HG02763 (cell line): Measurements from ENCODE around the gene ADM5.

Experiments
- ATAC-seq: cut with Tn5 transposase; IDR thresholded peaks from one replicate; pipeline ENCODE4 v1.9.1; 2021; ENCODE audit warnings: mild to moderate bottlenecking, moderate library complexity; ENCODE audit not compliant: unreplicated experiment

ADM5 gene

GRCh38 chr19:49679771-49680413 lies 9.5 kb upstream of the ADM5 start:
- ATAC-seq = no peak

- ATAC-seq = no peak
Observed at GRCh38 chr19:49680421-49681351, 8.7 kb upstream of the ADM5 start.

GRCh38 chr19:49681830-49682229 lies 7.6 kb upstream of the ADM5 start:
- no peak for ATAC-seq

GRCh38 chr19:49682274-49682673 lies 7.1 kb upstream of the ADM5 start:
- ATAC-seq = no peak

- no peak for ATAC-seq
Observed at GRCh38 chr19:49683814-49684250, 5.6 kb upstream of the ADM5 start.

GRCh38 chr19:49684251-49684982 lies 5.0 kb upstream of the ADM5 start:
- ATAC-seq = no peak

GRCh38 chr19:49684983-49685553 lies 4.3 kb upstream of the ADM5 start:
- no peak for ATAC-seq

GRCh38 chr19:49685845-49686332 lies 3.5 kb upstream of the ADM5 start:
- ATAC-seq = no peak

- ATAC-seq = no peak
Observed at GRCh38 chr19:49686503-49687088, 2.8 kb upstream of the ADM5 start.

GRCh38 chr19:49687150-49687549 lies 2.2 kb upstream of the ADM5 start:
- no peak for ATAC-seq

- ATAC-seq = no peak
Observed at GRCh38 chr19:49687566-49688316, 1.7 kb upstream of the ADM5 start.

- ATAC-seq = no peak
Observed at GRCh38 chr19:49688531-49689132, 762 bp upstream of the ADM5 start.

GRCh38 chr19:49690079-49690655 lies 773 bp downstream of the ADM5 start:
- no peak for ATAC-seq

- ATAC-seq = no peak
Observed at GRCh38 chr19:49690656-49691242, 1.4 kb downstream of the ADM5 start, which contains the start of gene CPT1C. CPT1C (plus strand) TSS chr19:49691116; CDS start chr19:49692253, 1,137 bp downstream.

- no peak for ATAC-seq
Observed at GRCh38 chr19:49691243-49692146, 2.1 kb downstream of the ADM5 start.

GRCh38 chr19:49692147-49692506 lies 2.7 kb downstream of the ADM5 start:
- ATAC-seq = no peak

- ATAC-seq = no peak
Observed at GRCh38 chr19:49696115-49696514, 6.7 kb downstream of the ADM5 start.

- ATAC-seq = no peak
Observed at GRCh38 chr19:49696865-49697264, 7.5 kb downstream of the ADM5 start.
